ENCODE measurements around the gene OR52M1.
"Not testable (repeated sequence)": the region's sequence is repeated elsewhere in the genome, so short reads cannot be mapped to it uniquely, and the experiment has no call there.

Gene OR52M1

GRCh38 chr11:4544891-4545290 lies at the start of gene OR52M1:
TSS of gene OR52M1 (plus strand) at chr11:4545191. CDS start at chr11:4545191, 0 bp downstream.
- DNase-seq (ENCODE audit: low spot score) (no peak), FAIRE-seq (no peak)

GRCh38 chr11:4495487-4495886 lies 49.5 kb upstream of the OR52M1 start:
- FAIRE-seq = no peak
- no peak for DNase-seq (ENCODE audit: low spot score)

GRCh38 chr11:4495986-4496385 lies 49.0 kb upstream of the OR52M1 start:
- no peak for FAIRE-seq
- no peak for DNase-seq (ENCODE audit: low spot score)

GRCh38 chr11:4496557-4497248 lies 48.3 kb upstream of the OR52M1 start:
- DNase-seq (ENCODE audit: low spot score) (no peak), FAIRE-seq (no peak)

GRCh38 chr11:4508886-4509285 lies 36.1 kb upstream of the OR52M1 start:
- FAIRE-seq = no peak
- DNase-seq (ENCODE audit: low spot score) = no peak

GRCh38 chr11:4511282-4512245 lies 33.4 kb upstream of the OR52M1 start:
- FAIRE-seq (no peak), DNase-seq (ENCODE audit: low spot score) (no peak)

GRCh38 chr11:4514196-4514595 lies 30.8 kb upstream of the OR52M1 start:
- DNase-seq (ENCODE audit: low spot score) (no peak), FAIRE-seq (no peak)

- DNase-seq (ENCODE audit: low spot score) = no peak
- no peak for FAIRE-seq
These were observed 22.7 kb upstream of the OR52M1 start for GRCh38 chr11:4522339-4522738.

- FAIRE-seq (no peak), DNase-seq (ENCODE audit: low spot score) (no peak)
These were observed 22.2 kb upstream of the OR52M1 start for GRCh38 chr11:4522752-4523151.

GRCh38 chr11:4523666-4524065 lies 21.3 kb upstream of the OR52M1 start:
- FAIRE-seq (no peak), DNase-seq (ENCODE audit: low spot score) (no peak)

GRCh38 chr11:4527926-4528325 lies 17.1 kb upstream of the OR52M1 start:
- DNase-seq (ENCODE audit: low spot score) = no peak
- no peak for FAIRE-seq

GRCh38 chr11:4531686-4532085 lies 13.3 kb upstream of the OR52M1 start:
- FAIRE-seq; DNase-seq (ENCODE audit: low spot score): not testable (repeated sequence)

GRCh38 chr11:4539603-4540219 lies 5.3 kb upstream of the OR52M1 start:
- DNase-seq (ENCODE audit: low spot score) (peak; percentile 10), FAIRE-seq (peak; percentile 20)

- DNase-seq (ENCODE audit: low spot score) = no peak
- no peak for FAIRE-seq
These were observed 3.9 kb upstream of the OR52M1 start for GRCh38 chr11:4541071-4541470.

GRCh38 chr11:4543561-4543960 lies 1.4 kb upstream of the OR52M1 start:
- FAIRE-seq = no peak

GRCh38 chr11:4546878-4547277 lies 1.9 kb downstream of the OR52M1 start:
- no peak for DNase-seq (ENCODE audit: low spot score)
- no peak for FAIRE-seq

More at GRCh38 chr11:4543561-4543960, 1.4 kb upstream of the OR52M1 start:
- DNase-seq (ENCODE audit: low spot score) = no peak

GRCh38 chr11:4547416-4547815 lies 2.4 kb downstream of the OR52M1 start:
- FAIRE-seq (no peak), DNase-seq (ENCODE audit: low spot score) (no peak)

- no peak for DNase-seq (ENCODE audit: low spot score)
- FAIRE-seq = no peak
These were observed 6.5 kb downstream of the OR52M1 start for GRCh38 chr11:4551346-4551979.

- FAIRE-seq = no peak
- DNase-seq (ENCODE audit: low spot score) = no peak
These were observed 14.8 kb downstream of the OR52M1 start for GRCh38 chr11:4559527-4560440.

- FAIRE-seq (no peak), DNase-seq (ENCODE audit: low spot score) (no peak)
These were observed 15.5 kb downstream of the OR52M1 start for GRCh38 chr11:4560467-4560866.

Data from RCC 7860 (cell line).